Brain microvascular endothelial cell (primary cell): Measurements from ENCODE around the gene LCP1.
A peak's percentile ranks its signal among the peaks of the same experiment; 100 is the strongest.
"Not testable (repeated sequence)": the region's sequence is repeated elsewhere in the genome, so short reads cannot be mapped to it uniquely, and the experiment has no call there.

Source experiments
- DNase-seq: peaks from one replicate; pipeline ENCODE4 v3.0.0-alpha.2; 2020
- H3K27ac ChIP-seq: fragments of 250-450 bp; sonication (Bioruptor Pico); 2 replicates; pipeline ENCODE4 v1.5.1; 2020; ENCODE audit warnings: mild to moderate bottlenecking, moderate library complexity
- H3K27me3 ChIP-seq: fragments of 250-450 bp; sonication (Bioruptor Pico); replicated peaks from 2 replicates; pipeline ENCODE4 v1.5.1; 2020; ENCODE audit warnings: mild to moderate bottlenecking
- H3K36me3 ChIP-seq: fragments of 250-450 bp; sonication (Bioruptor Pico); replicated peaks from 2 replicates; pipeline ENCODE4 v1.5.1; 2020; ENCODE audit warnings: mild to moderate bottlenecking
- H3K4me3 ChIP-seq: 2 replicates; pipeline ENCODE4 v1.5.1; 2011; ENCODE audit warnings: low read depth, mild to moderate bottlenecking, control low read depth, low read length, moderate library complexity
- CTCF ChIP-seq: IDR thresholded peaks from 2 replicates; pipeline ENCODE4 v1.5.1; 2011; ENCODE audit warnings: low read depth, mild to moderate bottlenecking, moderate library complexity, low read length, control low read depth, inconsistent platforms; ENCODE audit errors: missing control alignments
- in situ Hi-C: cut with HindIII; loops from 2 replicates; pipeline ENCODE4 v1.10.0; 2017; ENCODE audit warnings: low sequenced_read_pairs, low pct_ligation_motif_present

Gene LCP1

GRCh38 chr13:46166947-46167610 is 14.9 kb downstream of the LCP1 start:
- H3K27me3 ChIP-seq: no peaks in the 10 kb centered on the region
- H3K36me3 ChIP-seq: no peaks in the 10 kb centered on the region
- H3K27ac ChIP-seq: no peak overlapping the region
- no peak for DNase-seq
- TF ChIP-seq CTCF: no peak
- in situ Hi-C loops: no loop called here
- no peak overlapping the region for H3K4me3 ChIP-seq

- no peaks in the 10 kb centered on the region for H3K36me3 ChIP-seq
- DNase-seq: no peak
- H3K27ac ChIP-seq: no peak overlapping the region
- in situ Hi-C loops: no loop called here
- no peaks in the 10 kb centered on the region for H3K27me3 ChIP-seq
- TF ChIP-seq CTCF: no peak
- no peak overlapping the region for H3K4me3 ChIP-seq
These were observed 15.8 kb downstream of the LCP1 start for GRCh38 chr13:46166224-46166584.

- Histone ChIP-seq H3K27ac (no peak overlapping the region), H3K27me3 (no peaks in the 10 kb centered on the region), H3K4me3 (no peak overlapping the region), H3K36me3 (no peaks in the 10 kb centered on the region)
- peak; percentile 48 for DNase-seq
- TF ChIP-seq CTCF: no peak
- in situ Hi-C loops: no loop called here
These were observed 16.3 kb downstream of the LCP1 start for GRCh38 chr13:46165485-46166223.

GRCh38 chr13:46164661-46165060 is 17.3 kb downstream of the LCP1 start:
- in situ Hi-C loops: no loop called here
- H3K27me3 ChIP-seq: no peaks in the 10 kb centered on the region

GRCh38 chr13:46162741-46163140 is 19.2 kb downstream of the LCP1 start:
- H3K4me3 ChIP-seq, DNase-seq, in situ Hi-C loops, H3K36me3 ChIP-seq, H3K27me3 ChIP-seq, H3K27ac ChIP-seq: not testable (repeated sequence)

More at GRCh38 chr13:46164661-46165060, 17.3 kb downstream of the LCP1 start:
- TF ChIP-seq CTCF: no peak
- Histone ChIP-seq H3K36me3 (no peaks in the 10 kb centered on the region), H3K27ac (no peak overlapping the region), H3K4me3 (no peak overlapping the region)
- DNase-seq: no peak

- H3K4me3 ChIP-seq: no peak overlapping the region
- H3K27me3 ChIP-seq: no peaks in the 10 kb centered on the region
- peak; percentile 77 for TF ChIP-seq CTCF
- H3K27ac ChIP-seq: no peak overlapping the region
- in situ Hi-C loops: no loop called here
- H3K36me3 ChIP-seq: no peaks in the 10 kb centered on the region
- peak; percentile 18 for DNase-seq
These were observed 21.4 kb downstream of the LCP1 start for GRCh38 chr13:46160471-46161066.
